GM10248 (cell line): ENCODE results near the gene TBC1D7.

ENCODE experiments used
- CTCF ChIA-PET: fragments of 300-600 bp; sonication (Branson Sonifier 250); formaldehyde crosslinking; extraction: SDS; loops from one replicate; lab custom pipeline; 2021; ENCODE audit warnings: antibody characterized with exemption; lab: Yijun Ruan, JAX
- POLR2A ChIA-PET: fragments of 350-650 bp; sonication (Branson Sonifier 250); formaldehyde crosslinking; extraction: SDS; loops from one replicate; lab custom pipeline; 2020; ENCODE audit warnings: antibody characterized with exemption; lab: Yijun Ruan, JAX
- DNase-seq: peaks from one replicate; pipeline ENCODE4 v3.0.0; 2012; ENCODE audit errors: extremely low spot score
- TF ChIP-seq, protein P1 (sequence below): IDR thresholded peaks from 2 replicates; pipeline ENCODE4 v1.5.1; 2012; ENCODE audit warnings: mild to moderate bottlenecking, low read depth; ENCODE audit errors: extremely low read depth, missing control alignments, control extremely low read depth

The TBC1D7 gene

DNA sequence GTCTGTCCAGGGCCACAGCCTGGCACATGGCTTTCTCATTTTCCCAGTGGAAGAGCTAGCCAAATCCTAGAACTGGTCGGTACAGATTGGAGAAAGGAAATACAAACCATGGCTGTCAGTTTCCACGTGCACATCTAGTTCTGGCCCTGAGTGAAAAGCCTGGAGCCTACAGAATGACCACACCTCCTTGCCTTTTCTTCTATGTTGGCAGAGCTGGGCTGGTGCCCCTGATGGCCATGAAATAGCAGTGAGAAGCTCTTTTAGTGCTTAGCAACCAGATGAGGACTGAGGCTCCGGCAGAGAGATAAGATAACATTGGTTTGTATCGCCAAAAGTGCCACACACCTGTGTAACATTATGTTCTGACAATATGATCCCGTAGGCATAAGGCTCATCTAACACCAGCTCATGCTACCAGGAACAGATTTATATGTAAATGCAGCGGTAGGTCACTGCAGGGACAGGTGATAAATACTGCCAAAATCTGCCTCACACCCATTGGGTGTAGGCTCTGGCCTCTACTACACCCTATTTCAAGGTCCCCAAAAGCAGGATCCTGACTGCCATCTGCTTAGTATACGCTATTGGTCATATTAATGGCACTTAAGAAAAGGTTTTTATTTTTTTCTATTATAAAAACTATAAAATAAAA is 39.9 kb upstream of the TBC1D7 start:
- TF ChIP-seq, protein P1, sequence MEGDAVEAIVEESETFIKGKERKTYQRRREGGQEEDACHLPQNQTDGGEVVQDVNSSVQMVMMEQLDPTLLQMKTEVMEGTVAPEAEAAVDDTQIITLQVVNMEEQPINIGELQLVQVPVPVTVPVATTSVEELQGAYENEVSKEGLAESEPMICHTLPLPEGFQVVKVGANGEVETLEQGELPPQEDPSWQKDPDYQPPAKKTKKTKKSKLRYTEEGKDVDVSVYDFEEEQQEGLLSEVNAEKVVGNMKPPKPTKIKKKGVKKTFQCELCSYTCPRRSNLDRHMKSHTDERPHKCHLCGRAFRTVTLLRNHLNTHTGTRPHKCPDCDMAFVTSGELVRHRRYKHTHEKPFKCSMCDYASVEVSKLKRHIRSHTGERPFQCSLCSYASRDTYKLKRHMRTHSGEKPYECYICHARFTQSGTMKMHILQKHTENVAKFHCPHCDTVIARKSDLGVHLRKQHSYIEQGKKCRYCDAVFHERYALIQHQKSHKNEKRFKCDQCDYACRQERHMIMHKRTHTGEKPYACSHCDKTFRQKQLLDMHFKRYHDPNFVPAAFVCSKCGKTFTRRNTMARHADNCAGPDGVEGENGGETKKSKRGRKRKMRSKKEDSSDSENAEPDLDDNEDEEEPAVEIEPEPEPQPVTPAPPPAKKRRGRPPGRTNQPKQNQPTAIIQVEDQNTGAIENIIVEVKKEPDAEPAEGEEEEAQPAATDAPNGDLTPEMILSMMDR, result no peak
- DNase-seq, result no peak
- CTCF ChIA-PET, result interaction anchor here (0.9 to 1.0 kb wide), 3 partner anchors 12 to 26 kb away, joined by 3 to 4 read pairs (median 3); no protein-coding TSS in a partner anchor
- POLR2A ChIA-PET, result no interaction called here

DNA sequence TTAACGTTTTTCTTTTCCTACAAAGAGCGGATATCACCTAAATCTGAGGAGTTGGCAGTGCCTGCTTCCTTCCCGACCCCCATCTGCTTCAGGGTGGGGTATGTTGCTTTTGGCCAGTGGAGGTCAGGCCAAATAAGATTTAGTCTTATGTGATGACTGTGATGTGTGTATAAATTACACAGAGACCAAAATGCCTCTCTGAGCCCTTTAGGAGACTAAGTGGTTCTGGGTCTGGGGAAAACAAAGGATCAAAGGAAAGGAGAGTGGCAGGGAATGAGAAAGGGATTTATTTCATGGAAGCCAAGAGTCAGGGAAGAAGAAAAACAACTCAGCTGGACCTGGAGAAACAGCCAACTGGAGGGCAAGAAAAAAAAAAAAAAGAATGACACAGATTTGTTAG is 39.1 kb upstream of the TBC1D7 start:
- ChIA-PET CTCF (interaction anchor here (0.9 kb wide), 1 partner anchor 11 kb away, joined by 3 read pairs; no protein-coding TSS in a partner anchor), POLR2A (no interaction called here)
- TF ChIP-seq, protein P1, result no peak
- no peak for DNase-seq

DNA sequence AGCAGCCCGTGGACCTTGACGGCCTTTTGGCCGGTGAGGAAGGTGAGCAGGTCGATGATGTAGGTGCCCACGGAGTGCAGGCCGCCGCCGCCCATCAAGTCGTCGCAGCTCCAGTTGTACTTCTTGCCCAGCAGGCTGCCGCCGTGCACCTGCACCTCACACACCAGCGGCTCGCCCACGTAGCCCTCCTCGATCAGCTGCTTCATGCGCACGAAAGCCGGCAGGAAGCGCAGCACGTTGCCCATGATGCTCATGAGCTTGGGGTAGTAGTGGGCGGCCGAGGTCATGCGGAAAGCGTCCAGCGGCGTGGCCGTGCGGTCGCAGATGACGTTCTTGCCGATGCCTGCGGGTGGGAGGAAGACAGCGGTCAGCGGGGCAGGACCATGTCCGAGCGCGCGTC is 37.0 kb upstream of the TBC1D7 start:
- TF ChIP-seq, protein P1, result no peak
- no peak for DNase-seq
- ChIA-PET POLR2A (no interaction called here), CTCF (interaction anchor here (1.0 to 1.6 kb wide), 2 partner anchors 10 to 19 kb away, joined by 3 read pairs; no protein-coding TSS in a partner anchor)

DNA sequence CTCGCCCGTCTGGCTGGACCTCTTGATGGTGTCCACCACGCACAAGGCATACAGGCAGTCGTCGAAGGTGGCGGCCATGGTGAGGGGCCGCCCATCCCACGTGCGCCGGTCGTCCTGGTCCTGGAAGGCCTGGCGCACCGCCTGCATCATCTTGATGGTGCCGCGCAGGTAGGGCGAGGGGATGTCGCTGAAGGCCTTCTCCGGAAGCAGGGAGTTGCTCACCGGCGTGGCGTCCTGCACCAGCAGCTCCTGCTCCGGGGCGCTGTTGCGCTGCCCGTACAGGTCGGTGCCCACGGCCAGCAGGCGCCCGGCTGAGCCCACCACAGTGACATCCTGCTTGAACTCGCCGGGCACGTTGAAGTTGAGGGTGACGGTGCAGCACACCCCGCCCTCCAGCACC is 36.5 kb upstream of the TBC1D7 start:
- CTCF ChIA-PET, result interaction anchor here (1.6 kb wide), 1 partner anchor 11 kb away, joined by 3 read pairs; no protein-coding TSS in a partner anchor
- POLR2A ChIA-PET, result no interaction called here
- TF ChIP-seq, protein P1, result no peak
- DNase-seq, result no peak

DNA sequence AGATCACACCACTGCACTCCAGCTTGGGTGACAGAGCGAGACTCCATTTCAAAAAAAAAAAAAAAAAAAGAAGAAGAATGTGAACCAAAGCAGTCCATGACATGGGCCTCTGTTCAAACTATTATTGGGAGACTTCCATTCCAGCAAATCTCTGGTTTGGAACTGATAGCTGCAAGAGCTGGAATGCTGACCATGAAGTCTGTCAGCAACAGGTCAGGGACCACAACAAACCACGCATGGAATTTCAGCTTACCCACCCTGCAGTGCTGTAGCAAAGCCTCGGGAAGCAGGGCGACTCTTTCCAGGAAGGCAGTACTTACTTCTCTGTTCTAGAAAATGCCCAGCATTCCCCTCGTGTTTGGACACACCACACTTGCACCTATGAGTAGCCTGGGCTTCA is 34.1 kb upstream of the TBC1D7 start:
- TF ChIP-seq, protein P1, result no peak
- POLR2A ChIA-PET, result no interaction called here
- CTCF ChIA-PET, result interaction anchor here (1.6 to 2.4 kb wide), 2 partner anchors 18 to 66 kb away, joined by 5 to 6 read pairs; no protein-coding TSS in a partner anchor
- DNase-seq, result no peak

DNA sequence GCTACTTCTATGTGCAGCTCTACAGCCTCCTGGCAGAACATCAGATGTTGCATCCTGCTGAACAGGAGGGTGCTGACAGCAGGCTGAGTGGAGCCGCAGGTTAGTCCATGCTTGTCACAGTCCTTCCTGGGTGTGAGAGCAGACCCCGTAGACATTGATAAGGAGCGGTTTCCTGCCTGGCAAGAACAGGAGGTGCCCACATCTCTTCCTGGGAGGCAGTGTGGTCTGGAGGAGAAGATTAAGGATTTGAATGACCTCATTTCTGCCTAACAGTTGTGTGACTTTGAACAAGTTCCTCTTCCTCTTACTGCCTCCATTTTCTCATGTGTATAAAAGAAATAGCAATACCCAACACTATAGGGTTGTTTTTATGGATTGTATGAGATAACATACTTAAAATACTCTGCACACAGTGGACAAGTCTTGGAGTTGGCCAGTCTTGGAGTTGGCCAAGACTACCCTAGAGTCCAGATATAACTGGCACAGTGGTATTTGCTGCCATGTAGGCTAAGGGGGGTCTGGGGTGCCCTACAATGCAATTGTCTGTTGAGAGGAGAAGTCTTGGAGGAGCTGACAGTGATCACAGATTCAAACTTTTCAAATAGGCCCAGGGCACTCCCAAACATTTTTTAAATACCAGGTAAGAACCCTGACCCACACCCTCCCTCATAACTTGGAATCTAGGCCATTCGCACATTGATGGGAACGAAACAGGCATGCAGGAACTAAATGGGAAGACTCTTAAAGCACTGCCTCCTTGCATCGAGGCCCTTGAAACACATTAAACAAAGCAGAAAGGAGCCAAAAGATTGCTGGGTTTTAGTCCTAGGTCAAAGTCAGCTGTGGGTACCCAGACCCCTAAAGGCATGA is 32.6 kb upstream of the TBC1D7 start:
- DNase-seq, result no peak
- TF ChIP-seq, protein P1, result no peak
- ChIA-PET POLR2A (no interaction called here), CTCF (interaction anchor here (1.0 to 2.4 kb wide), 6 partner anchors 9 to 68 kb away, joined by 3 to 6 read pairs (median 4); no protein-coding TSS in a partner anchor)
